Measurements from ENCODE around the gene PRRG3. TPM values are rescaled to one million over a fixed set of nuclear protein-coding genes. Genes with fewer than 3 reads are reported as not detected.

PRRG3 gene
- total RNA-seq, 1 experiment from 2014 or later = not detected

GRCh38 chrX:151703487-151703886 is 8.2 kb downstream of the PRRG3 start:
- RAD21 ChIA-PET (ENCODE audit: low non-redundant PET in 1 of 2, low total read pairs in 2 of 2, uncharacterized antibody in 2 of 2, unreplicated experiment in 2 of 2) = no interaction called here
- no peak for TF ChIP-seq REST (IDR thresholded peaks at IDR 0.05; ENCODE audit: low read depth)
- TF ChIP-seq TCF7L2 (IDR thresholded peaks at IDR 0.05; ENCODE audit: borderline replicate concordance, extremely low read depth, insufficient read depth, insufficient read length) = no peak
- TF ChIP-seq CBX3 (IDR thresholded peaks at IDR 0.05; ENCODE audit: low read depth) = no peak
- no peak for TF ChIP-seq MAX (IDR thresholded peaks at IDR 0.05)
- no peak for TF ChIP-seq POLR2A (IDR thresholded peaks at IDR 0.05; ENCODE audit: borderline replicate concordance, extremely low read depth, insufficient read depth, insufficient read length)
- TF ChIP-seq ZNF274 (IDR thresholded peaks at IDR 0.05; ENCODE audit: low read depth, low read length) = no peak
- no peak for TF ChIP-seq SP1 (IDR thresholded peaks at IDR 0.05; ENCODE audit: low read depth)
- no peak for TF ChIP-seq FOSL1 (IDR thresholded peaks at IDR 0.05; ENCODE audit: low read depth)
- TF ChIP-seq EZH2phosphoT487 (IDR thresholded peaks at IDR 0.05; ENCODE audit: borderline replicate concordance) = no peak
- TF ChIP-seq ELF1 (IDR thresholded peaks at IDR 0.05; ENCODE audit: borderline replicate concordance, low read depth) = no peak
- TF ChIP-seq YY1 (IDR thresholded peaks at IDR 0.05; ENCODE audit: extremely low read depth, insufficient replicate concordance, low read depth, low read length) = no peak
- TF ChIP-seq SIN3A (IDR thresholded peaks at IDR 0.05; ENCODE audit: low read depth) = no peak
- no peak for TF ChIP-seq JUND (IDR thresholded peaks at IDR 0.05)
- TF ChIP-seq POLR2AphosphoS5 (IDR thresholded peaks at IDR 0.05; ENCODE audit: low read depth, low read length) = no peak
- TF ChIP-seq EZH2 (IDR thresholded peaks at IDR 0.05) = no peak
- no peak for TF ChIP-seq ZFX (IDR thresholded peaks at IDR 0.05)
- no peak for TF ChIP-seq CTCF (IDR thresholded peaks at IDR 0.05 in 2 of 3, conservative IDR thresholded peaks at IDR 0.05 in 1 of 3; ENCODE audit: borderline replicate concordance in 1 of 3, insufficient read depth in 1 of 3, low read depth in 2 of 3, low read length in 2 of 3)
- intact Hi-C loops (cut with micrococcal nuclease) = no loop called here
- Histone ChIP-seq H3K27ac (ENCODE audit: low read depth, low read length) (no peak overlapping the region), H3K36me3 (ENCODE audit: control insufficient read depth in 1 of 2, insufficient read depth in 2 of 2, low read length in 2 of 2) (no peaks in the 10 kb centered on the region), H4K20me1 (ENCODE audit: insufficient read depth) (no peaks in the 10 kb centered on the region), H3K79me2 (ENCODE audit: insufficient read depth, low read length) (no peaks in the 10 kb centered on the region), H2AFZ (ENCODE audit: low read depth, low read length, poor library complexity, severe bottlenecking) (no peak overlapping the region), H3K9me3 (ENCODE audit: control insufficient read depth in 1 of 2, insufficient read depth in 1 of 2, low read depth in 1 of 2, low read length in 2 of 2) (no peaks in the 10 kb centered on the region), H3K4me1 (ENCODE audit: control insufficient read depth in 1 of 2, insufficient read depth in 2 of 2, low read length in 2 of 2) (no peaks in the 10 kb centered on the region), H3K27me3 (ENCODE audit: insufficient read depth, low read length) (no peaks in the 10 kb centered on the region), H3K4me3 (replicated peaks in 1 of 2; ENCODE audit: low read depth in 1 of 2, low read length in 2 of 2) (no peak overlapping the region), H3K9me2 (ENCODE audit: insufficient read depth) (no peaks in the 10 kb centered on the region), H3K4me2 (ENCODE audit: low read length) (no peak overlapping the region), H3K9ac (ENCODE audit: low read length) (no peak overlapping the region)
- DNase-seq (ENCODE audit: low read depth, low spot score) (no peak), ATAC-seq (no peak)
- CTCF ChIA-PET = no interaction called here
- BruUV-seq (replicated peaks) = no TSS peak
- POLR2A ChIA-PET = no interaction called here
